Mesodermal cell (in vitro differentiated cells): ENCODE results near the gene SCP2.

ENCODE experiments used
- H3K27ac ChIP-seq: 2 replicates; pipeline ENCODE4 v1.7.0; 2013; ENCODE audit warnings: mild to moderate bottlenecking, low read depth, low read length, moderate library complexity; ENCODE audit not compliant: severe bottlenecking
- H3K36me3 ChIP-seq: 2 replicates; pipeline ENCODE4 v1.7.1; 2013; ENCODE audit warnings: mild to moderate bottlenecking, low read length, moderate library complexity; ENCODE audit not compliant: control insufficient read depth, insufficient read depth
- H3K4me1 ChIP-seq: one replicate; pipeline ENCODE4 v1.7.1; 2013; ENCODE audit warnings: mild to moderate bottlenecking, low read length; ENCODE audit not compliant: insufficient read depth, control insufficient read depth, poor library complexity, severe bottlenecking
- H3K4me3 ChIP-seq: 2 replicates; pipeline ENCODE4 v1.7.0; 2013; ENCODE audit warnings: low read length, control low read depth, mild to moderate bottlenecking; ENCODE audit not compliant: insufficient read depth, poor library complexity, severe bottlenecking; ENCODE audit errors: extremely low read depth
- H3K9me3 ChIP-seq: 2 replicates; pipeline ENCODE4 v1.7.1; 2013; ENCODE audit warnings: mild to moderate bottlenecking, low read length, moderate library complexity; ENCODE audit not compliant: control insufficient read depth
- WGBS, 2 experiments: methylation state at CpG; one replicate each; pipeline ENCODE4 v1.1.5; 2013; ENCODE audit warnings: missing lambda C conversion rate in 2 of 2; ENCODE audit not compliant: insufficient coverage in 2 of 2; 5-methylcytosine and 5-hydroxymethylcytosine counted together

Gene SCP2

GRCh38 chr1:53082826-53083455 lies 155.9 kb downstream of the SCP2 start:
- no peaks in the 10 kb centered on the region for H3K36me3 ChIP-seq
- no peak overlapping the region for H3K27ac ChIP-seq
- no peak overlapping the region for H3K4me3 ChIP-seq
- WGBS, 2 experiments: 86 to 88% methylated on average over 10 of the region's 13 CpGs
- no peaks in the 10 kb centered on the region for H3K9me3 ChIP-seq
- H3K4me1 ChIP-seq: no peaks in the 10 kb centered on the region

GRCh38 chr1:53083636-53084588 lies 156.8 kb downstream of the SCP2 start:
- WGBS, 2 experiments: 83 to 85% methylated on average over 14 to 15 of the region's 17 CpGs
- Histone ChIP-seq H3K4me3 (no peak overlapping the region), H3K4me1 (peaks cover 4% of the 10 kb centered on the region), H3K27ac (no peak overlapping the region), H3K9me3 (no peaks in the 10 kb centered on the region), H3K36me3 (no peaks in the 10 kb centered on the region)

- 93 to 100% methylated on average over 2 to 8 of the region's 8 CpGs for WGBS, 2 experiments
- Histone ChIP-seq H3K4me3 (no peak overlapping the region), H3K27ac (no peak overlapping the region), H3K36me3 (no peaks in the 10 kb centered on the region), H3K4me1 (peaks cover 4% of the 10 kb centered on the region), H3K9me3 (no peaks in the 10 kb centered on the region)
These were observed 157.5 kb downstream of the SCP2 start for GRCh38 chr1:53084589-53084971.

GRCh38 chr1:53085405-53085804 lies 158.3 kb downstream of the SCP2 start:
- H3K9me3 ChIP-seq: no peaks in the 10 kb centered on the region
- 93 to 97% methylated on average over 8 of the region's 8 CpGs for WGBS, 2 experiments
- H3K4me1 ChIP-seq: peaks cover 4% of the 10 kb centered on the region
- no peaks in the 10 kb centered on the region for H3K36me3 ChIP-seq
- H3K4me3 ChIP-seq: no peak overlapping the region
- H3K27ac ChIP-seq: no peak overlapping the region

- Histone ChIP-seq H3K4me3 (no peak overlapping the region), H3K36me3 (no peaks in the 10 kb centered on the region)
These were observed 159.5 kb downstream of the SCP2 start for GRCh38 chr1:53086491-53087070.

GRCh38 chr1:53087332-53088285 lies 160.5 kb downstream of the SCP2 start:
- H3K4me3 ChIP-seq: no peak overlapping the region
- 70 to 73% methylated on average over 20 to 27 of the region's 27 CpGs for WGBS, 2 experiments
- H3K36me3 ChIP-seq: no peaks in the 10 kb centered on the region
- H3K9me3 ChIP-seq: no peaks in the 10 kb centered on the region
- peaks cover 4% of the 10 kb centered on the region for H3K4me1 ChIP-seq
- H3K27ac ChIP-seq: no peak overlapping the region

More at GRCh38 chr1:53086491-53087070, 159.5 kb downstream of the SCP2 start:
- Histone ChIP-seq H3K4me1 (peaks cover 4% of the 10 kb centered on the region), H3K9me3 (no peaks in the 10 kb centered on the region), H3K27ac (no peak overlapping the region)
- 81% methylated on average over 4 of the region's 4 CpGs for WGBS, 2 experiments

- no peaks in the 10 kb centered on the region for H3K36me3 ChIP-seq
- H3K27ac ChIP-seq: no peak overlapping the region
- H3K9me3 ChIP-seq: no peaks in the 10 kb centered on the region
- peaks cover 4% of the 10 kb centered on the region for H3K4me1 ChIP-seq
- WGBS, 2 experiments: 91 to 95% methylated on average over 15 to 17 of the region's 19 CpGs
- H3K4me3 ChIP-seq: no peak overlapping the region
These were observed 161.7 kb downstream of the SCP2 start for GRCh38 chr1:53088616-53089300.

GRCh38 chr1:53089478-53090226 lies 162.6 kb downstream of the SCP2 start:
- H3K4me1 ChIP-seq: peaks cover 4% of the 10 kb centered on the region
- no peaks in the 10 kb centered on the region for H3K9me3 ChIP-seq
- WGBS, 2 experiments: 84 to 91% methylated on average over 8 to 11 of the region's 11 CpGs
- H3K4me3 ChIP-seq: no peak overlapping the region
- no peak overlapping the region for H3K27ac ChIP-seq
- H3K36me3 ChIP-seq: no peaks in the 10 kb centered on the region
